RWPE2 (cell line): ENCODE data around the gene CCDC40.
A peak's percentile ranks its signal among the peaks of the same experiment; 100 is the strongest.

Experiments used
- ATAC-seq: fragments of 200-7000 bp; cut with Tn5 transposase; 3 replicates; pipeline ENCODE4 v1.9.1; 2021; ENCODE audit warnings: low read depth
- DNase-seq: peaks from one replicate; pipeline ENCODE4 v3.0.0-alpha.2; 2020; ENCODE audit warnings: low spot score
- H3K27ac ChIP-seq: fragments of 450-650 bp; 2 replicates; pipeline ENCODE4 v1.5.1; 2017; ENCODE audit warnings: mild to moderate bottlenecking; ENCODE audit not compliant: poor library complexity, severe bottlenecking
- H3K27me3 ChIP-seq: fragments of 250-450 bp; sonication (Bioruptor Pico); 2 replicates; pipeline ENCODE4 v1.5.1; 2021; ENCODE audit warnings: mild to moderate bottlenecking, moderate library complexity; ENCODE audit not compliant: insufficient read depth, poor library complexity, severe bottlenecking
- H3K36me3 ChIP-seq: fragments of 250-450 bp; sonication (Bioruptor Pico); 2 replicates; pipeline ENCODE4 v1.5.1; 2020; ENCODE audit warnings: low read depth, mild to moderate bottlenecking, moderate library complexity
- H3K4me1 ChIP-seq: fragments of 250-450 bp; sonication (Bioruptor Pico); 2 replicates; pipeline ENCODE4 v1.5.1; 2021; ENCODE audit warnings: mild to moderate bottlenecking, moderate library complexity; ENCODE audit not compliant: insufficient read depth, poor library complexity, severe bottlenecking
- H3K4me3 ChIP-seq: fragments of 250-450 bp; sonication (Bioruptor Pico); 2 replicates; pipeline ENCODE4 v1.5.1; 2021; ENCODE audit warnings: mild to moderate bottlenecking, moderate library complexity; ENCODE audit not compliant: severe bottlenecking
- H3K9me3 ChIP-seq: fragments of 250-450 bp; sonication (Bioruptor Pico); 2 replicates; pipeline ENCODE4 v1.5.1; 2021; ENCODE audit warnings: mild to moderate bottlenecking, moderate library complexity; ENCODE audit not compliant: severe bottlenecking
- TF ChIP-seq, protein P1 (sequence below): fragments of 450-650 bp; IDR thresholded peaks from one replicate; pipeline ENCODE4 v1.5.1; 2017; ENCODE audit warnings: mild to moderate bottlenecking, moderate library complexity; ENCODE audit not compliant: poor library complexity, severe bottlenecking

CCDC40 gene

DNA sequence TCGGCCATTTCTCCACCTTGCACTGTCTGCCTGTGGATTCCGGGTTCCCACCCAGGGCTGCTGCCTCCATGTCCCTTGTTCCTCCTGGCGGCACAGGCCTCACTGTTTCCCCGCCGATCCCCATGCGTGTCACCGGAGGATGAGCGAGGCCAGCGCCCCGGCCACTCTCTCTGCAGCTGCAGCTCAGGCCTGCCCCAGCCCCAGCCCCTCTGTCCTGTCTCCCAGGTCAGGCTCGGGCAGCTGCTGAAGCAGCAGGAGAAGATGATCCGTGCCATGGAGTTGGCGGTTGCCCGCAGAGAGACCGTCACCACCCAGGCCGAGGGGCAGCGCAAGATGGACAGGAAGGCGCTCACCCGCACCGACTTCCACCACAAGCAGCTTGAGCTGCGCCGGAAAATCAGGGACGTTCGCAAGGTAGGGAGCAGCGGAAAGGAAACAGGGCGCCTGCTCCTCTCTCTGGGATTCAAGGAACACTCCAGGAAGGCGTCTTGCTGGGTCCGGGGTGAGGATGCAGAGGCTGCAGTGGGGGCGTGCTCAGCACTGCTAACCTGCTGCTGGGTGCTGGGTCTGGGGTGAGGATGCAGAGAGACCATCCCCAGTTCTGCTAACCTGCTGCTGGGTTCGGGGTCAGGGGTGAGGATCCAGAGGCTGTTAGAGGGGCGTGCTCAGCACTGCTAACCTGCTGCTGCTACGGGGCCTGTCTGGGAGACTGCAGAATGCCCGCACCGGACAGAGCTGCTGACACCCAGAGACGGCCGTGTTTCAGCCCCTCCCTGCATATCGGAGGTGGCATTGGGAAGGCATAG is 58.8 kb downstream of the CCDC40 start:
- Histone ChIP-seq H3K27ac (no peak overlapping the region), H3K4me1 (no peaks in the 10 kb centered on the region), H3K4me3 (no peak overlapping the region), H3K27me3 (no peaks in the 10 kb centered on the region), H3K9me3 (no peaks in the 10 kb centered on the region), H3K36me3 (no peaks in the 10 kb centered on the region)
- no peak for ATAC-seq
- DNase-seq = peak; percentile 72
- TF ChIP-seq, protein P1, sequence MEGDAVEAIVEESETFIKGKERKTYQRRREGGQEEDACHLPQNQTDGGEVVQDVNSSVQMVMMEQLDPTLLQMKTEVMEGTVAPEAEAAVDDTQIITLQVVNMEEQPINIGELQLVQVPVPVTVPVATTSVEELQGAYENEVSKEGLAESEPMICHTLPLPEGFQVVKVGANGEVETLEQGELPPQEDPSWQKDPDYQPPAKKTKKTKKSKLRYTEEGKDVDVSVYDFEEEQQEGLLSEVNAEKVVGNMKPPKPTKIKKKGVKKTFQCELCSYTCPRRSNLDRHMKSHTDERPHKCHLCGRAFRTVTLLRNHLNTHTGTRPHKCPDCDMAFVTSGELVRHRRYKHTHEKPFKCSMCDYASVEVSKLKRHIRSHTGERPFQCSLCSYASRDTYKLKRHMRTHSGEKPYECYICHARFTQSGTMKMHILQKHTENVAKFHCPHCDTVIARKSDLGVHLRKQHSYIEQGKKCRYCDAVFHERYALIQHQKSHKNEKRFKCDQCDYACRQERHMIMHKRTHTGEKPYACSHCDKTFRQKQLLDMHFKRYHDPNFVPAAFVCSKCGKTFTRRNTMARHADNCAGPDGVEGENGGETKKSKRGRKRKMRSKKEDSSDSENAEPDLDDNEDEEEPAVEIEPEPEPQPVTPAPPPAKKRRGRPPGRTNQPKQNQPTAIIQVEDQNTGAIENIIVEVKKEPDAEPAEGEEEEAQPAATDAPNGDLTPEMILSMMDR = no peak

DNA sequence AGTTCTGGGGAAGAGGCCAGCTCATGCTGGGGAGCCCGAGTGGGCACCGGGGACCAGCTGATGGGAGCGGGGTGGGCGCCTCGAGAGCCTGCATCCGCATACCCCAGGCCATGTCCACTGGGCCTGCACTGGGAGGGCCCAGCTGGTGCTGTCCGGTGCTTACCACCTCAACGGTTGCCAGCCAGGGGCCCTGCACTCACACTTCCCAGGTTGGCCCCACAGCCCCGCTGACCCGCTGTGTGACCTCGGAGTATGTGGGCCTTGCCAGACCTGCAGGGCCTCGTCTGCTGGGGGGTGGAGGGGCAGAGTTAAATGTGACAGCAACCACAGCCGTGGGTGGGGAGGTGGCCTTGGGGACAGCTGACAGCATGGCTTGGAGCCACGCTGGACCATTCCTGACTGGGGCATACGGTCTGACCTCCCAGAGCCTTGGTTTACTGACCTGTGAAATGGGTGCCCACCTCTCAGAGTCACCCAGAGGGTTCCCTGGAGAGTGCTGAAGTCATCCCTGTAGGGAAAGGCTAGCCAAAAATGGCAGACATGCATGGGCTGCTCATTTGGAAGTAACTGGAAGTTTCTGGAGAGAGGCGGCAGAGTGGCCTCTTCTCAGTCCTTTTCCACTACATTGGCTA is 59.5 kb downstream of the CCDC40 start:
- H3K36me3 ChIP-seq = no peaks in the 10 kb centered on the region
- peaks cover 2% of the 10 kb centered on the region for H3K4me1 ChIP-seq
- no peaks in the 10 kb centered on the region for H3K9me3 ChIP-seq
- H3K4me3 ChIP-seq = no peak overlapping the region
- no peaks in the 10 kb centered on the region for H3K27me3 ChIP-seq
- H3K27ac ChIP-seq = no peak overlapping the region
- DNase-seq (peak; percentile 70), ATAC-seq (no peak)
- TF ChIP-seq, protein P1 = no peak

DNA sequence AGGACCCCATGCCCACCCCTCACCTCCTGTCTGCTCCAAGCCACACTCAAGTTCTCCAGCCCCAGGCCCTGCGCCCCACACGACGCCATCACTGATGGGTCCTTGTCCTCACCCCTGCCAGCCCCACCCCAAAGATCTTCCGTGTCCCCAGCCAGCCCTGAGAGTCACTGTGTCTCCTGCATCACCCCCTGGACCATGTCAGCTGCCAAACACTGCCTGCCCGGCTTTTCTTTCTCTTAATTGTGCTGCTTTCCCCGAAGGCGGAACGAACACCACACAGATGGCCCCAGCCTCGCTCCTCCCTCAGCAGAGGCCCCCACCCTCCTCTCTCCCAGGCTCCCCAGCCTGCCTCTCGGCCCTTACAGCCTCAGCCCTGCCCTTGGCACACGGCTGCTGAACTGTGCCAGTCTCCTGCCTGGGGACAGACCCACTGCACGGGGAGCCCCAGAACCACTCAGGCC is 60.1 kb downstream of the CCDC40 start:
- TF ChIP-seq, protein P1 = no peak
- no peaks in the 10 kb centered on the region for H3K27me3 ChIP-seq
- peaks cover 2% of the 10 kb centered on the region for H3K4me1 ChIP-seq
- H3K9me3 ChIP-seq = no peaks in the 10 kb centered on the region
- ATAC-seq (no peak), DNase-seq (no peak)
- no peak overlapping the region for H3K4me3 ChIP-seq
- H3K36me3 ChIP-seq = no peaks in the 10 kb centered on the region
- no peak overlapping the region for H3K27ac ChIP-seq

DNA sequence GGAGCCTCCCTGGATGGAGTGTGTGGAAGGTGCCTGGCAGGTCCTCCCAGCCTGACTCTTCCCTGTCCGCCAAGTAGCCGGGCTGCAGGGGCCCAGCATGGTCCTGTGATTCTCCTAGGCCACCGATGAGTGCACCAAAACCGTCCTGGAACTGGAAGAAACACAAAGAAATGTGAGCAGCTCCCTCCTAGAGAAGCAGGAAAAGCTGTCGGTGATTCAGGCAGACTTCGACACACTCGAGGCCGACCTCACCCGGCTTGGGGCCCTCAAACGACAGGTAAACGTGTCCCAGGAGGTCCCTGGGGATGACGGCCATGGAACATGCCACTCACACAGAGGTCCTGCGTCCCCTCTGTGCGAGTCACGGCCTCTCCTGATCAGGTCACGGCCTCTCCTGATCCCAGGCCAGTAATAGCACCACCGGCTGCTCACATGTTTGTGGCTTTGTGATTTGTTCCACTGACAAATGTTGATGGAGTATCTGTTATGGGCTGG is 60.7 kb downstream of the CCDC40 start:
- H3K4me1 ChIP-seq = peaks cover 2% of the 10 kb centered on the region
- DNase-seq (no peak), ATAC-seq (no peak)
- TF ChIP-seq, protein P1 = no peak
- no peak overlapping the region for H3K4me3 ChIP-seq
- H3K9me3 ChIP-seq = no peaks in the 10 kb centered on the region
- no peaks in the 10 kb centered on the region for H3K27me3 ChIP-seq
- H3K27ac ChIP-seq = no peak overlapping the region
- no peaks in the 10 kb centered on the region for H3K36me3 ChIP-seq
